Measurements from ENCODE around the gene PSME1.

The PSME1 gene

DNA sequence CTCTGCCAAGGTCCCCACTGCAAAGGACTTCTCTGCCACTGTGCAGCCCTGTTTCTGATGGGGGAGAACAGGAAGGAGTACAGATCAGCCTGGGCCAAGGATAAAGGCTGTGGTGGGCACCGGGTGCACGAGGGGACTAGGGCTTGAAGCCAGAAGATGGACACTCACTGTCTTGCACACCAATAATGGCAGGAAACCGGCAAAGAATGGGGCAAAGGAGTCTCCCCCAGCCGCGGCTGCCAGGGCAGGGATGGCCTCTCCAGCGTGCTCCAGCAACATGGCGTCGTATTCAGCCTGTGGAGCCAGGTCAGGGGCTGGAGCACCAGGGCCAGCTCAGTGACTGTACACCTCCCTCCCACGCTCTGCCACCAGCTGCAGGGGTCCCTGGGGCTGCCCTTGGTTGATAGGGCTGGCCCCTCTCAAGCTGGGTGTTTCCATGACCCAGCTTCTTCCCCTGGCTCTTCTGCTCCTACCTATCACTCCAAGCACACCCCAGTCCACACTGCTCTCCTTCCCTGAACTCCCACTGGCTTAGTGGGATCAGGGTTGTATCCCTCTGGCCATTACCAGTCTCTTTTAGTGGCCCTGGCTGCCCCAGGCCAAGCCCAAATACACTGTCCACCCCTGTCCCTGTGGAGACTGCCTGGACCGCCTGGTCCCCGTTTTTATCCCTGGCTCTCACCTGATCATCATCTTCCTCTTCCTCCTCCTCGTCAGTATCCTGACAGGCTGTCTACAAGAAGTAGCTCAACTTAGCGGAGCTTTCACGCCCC lies 46.3 kb downstream of the PSME1 start:
- DNase-seq (ENCODE audit: low read depth, low spot score) = no peak
- no peak overlapping the region for H3K4me3 ChIP-seq (ENCODE audit: low read length)

GRCh38 chr14:24183014-24183481 lies 47.1 kb downstream of the PSME1 start:
- no peak overlapping the region for H3K4me3 ChIP-seq (ENCODE audit: low read length)
- no peak for DNase-seq (ENCODE audit: low read depth, low spot score)

DNA sequence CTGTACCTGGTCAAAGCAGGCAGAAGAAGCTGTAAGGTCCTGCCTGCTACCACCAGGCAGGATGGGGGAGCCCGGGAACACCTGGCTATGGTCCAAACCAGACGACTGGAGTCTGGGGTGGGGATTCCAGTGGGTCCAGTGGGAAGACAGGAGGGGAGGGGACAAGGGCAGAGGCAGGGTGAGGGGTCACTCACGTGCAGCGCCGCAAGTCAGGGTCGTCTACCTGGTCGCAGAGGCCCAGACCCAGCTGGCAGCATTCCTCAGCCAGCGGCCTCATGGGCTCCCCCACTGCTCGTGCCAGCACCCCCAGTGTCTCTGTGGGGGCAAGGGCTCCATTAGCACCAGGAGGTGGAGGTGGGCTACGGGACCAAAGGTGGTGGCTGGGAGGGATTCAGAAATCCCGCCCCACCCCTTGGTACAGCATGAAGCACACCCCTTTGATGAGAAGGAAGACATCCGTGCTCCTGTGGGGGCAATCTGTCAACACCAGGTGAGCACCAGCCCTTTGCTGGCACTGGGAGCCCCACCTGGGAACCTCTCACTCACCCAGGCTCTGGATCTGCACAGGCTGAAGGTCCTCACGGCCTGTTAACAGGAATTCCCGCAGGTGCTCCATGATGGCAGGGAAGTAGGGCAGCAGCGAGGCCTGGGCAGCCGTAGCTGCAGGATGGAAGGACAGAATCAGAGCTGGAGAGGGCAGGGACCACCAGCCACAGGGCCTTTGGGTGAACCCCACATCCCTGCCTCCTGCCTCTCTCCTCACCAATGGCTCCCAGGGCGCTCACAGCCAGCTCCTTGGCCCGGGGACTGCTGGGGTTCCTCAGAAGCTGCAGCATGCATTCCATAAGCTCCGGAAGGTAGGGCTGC lies 48.3 kb downstream of the PSME1 start:
- no peak for DNase-seq (ENCODE audit: low read depth, low spot score)
- H3K4me3 ChIP-seq (ENCODE audit: low read length) = no peak overlapping the region

GRCh38 chr14:24185026-24185425 lies 49.0 kb downstream of the PSME1 start:
- no peak for DNase-seq (ENCODE audit: low read depth, low spot score)
- no peak overlapping the region for H3K4me3 ChIP-seq (ENCODE audit: low read length)

DNA sequence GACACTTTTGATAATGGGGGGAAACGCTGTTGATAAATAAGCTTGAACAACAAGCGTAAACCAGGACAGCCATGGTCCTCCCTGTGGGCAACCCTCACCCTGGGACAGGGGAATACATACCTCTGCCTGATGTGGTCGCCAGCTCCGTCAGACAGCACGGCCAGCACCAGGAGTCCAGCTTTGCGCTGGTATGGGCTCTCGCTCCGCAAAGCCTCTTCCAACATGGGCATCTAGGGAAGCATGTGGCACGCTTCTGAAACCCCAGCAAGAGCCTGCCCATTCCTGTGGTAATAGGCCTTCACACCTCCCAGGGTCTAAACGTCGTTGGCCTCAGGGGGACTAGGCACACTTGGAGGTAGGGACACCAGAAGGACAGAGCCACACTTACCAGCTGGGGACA lies 49.7 kb downstream of the PSME1 start:
- no peak for DNase-seq (ENCODE audit: low read depth, low spot score)

GRCh38 chr14:24186831-24187538 lies 51.0 kb downstream of the PSME1 start:
- H3K4me3 ChIP-seq (ENCODE audit: low read length) = no peak overlapping the region
- no peak for DNase-seq (ENCODE audit: low read depth, low spot score)

More for the DNA sequence above, 49.7 kb downstream of the PSME1 start:
- H3K4me3 ChIP-seq (ENCODE audit: low read length) = no peak overlapping the region

- peak overlapping the region; percentile 85 for H3K4me3 ChIP-seq (ENCODE audit: low read length)
Observed at GRCh38 chr14:24187539-24187915, 51.5 kb downstream of the PSME1 start.

More at GRCh38 chr14:24187539-24187915, 51.5 kb downstream of the PSME1 start:
- DNase-seq (ENCODE audit: low read depth, low spot score) = no peak

All from Jurkat, Clone E6-1 (cell line).